DOHH2 (cell line): ENCODE measurements around the gene CRYGD.

Experiments
- H3F3A ChIP-seq: fragments of 200-600 bp; sonication (generic), shearing (Covaris generic); 2 replicates; pipeline ENCODE4 v1.6.0; 2016; ENCODE audit warnings: antibody characterized with exemption, mild to moderate bottlenecking; ENCODE audit not compliant: control insufficient read depth, insufficient read depth
- H3K27ac ChIP-seq: fragments of 200-600 bp; sonication (generic); 2 replicates; pipeline ENCODE4 v1.5.1; 2014; ENCODE audit warnings: low read depth, mild to moderate bottlenecking, low read length, moderate library complexity
- H3K27me3 ChIP-seq: fragments of 200-600 bp; sonication (generic); 2 replicates; pipeline ENCODE4 v1.6.1; 2014; ENCODE audit warnings: mild to moderate bottlenecking, low read length, mixed read lengths; ENCODE audit not compliant: control insufficient read depth
- H3K36me3 ChIP-seq: fragments of 200-600 bp; sonication (generic); 2 replicates; pipeline ENCODE4 v1.6.1; 2014; ENCODE audit warnings: mild to moderate bottlenecking, low read length, moderate library complexity, mixed read lengths; ENCODE audit not compliant: control insufficient read depth
- H3K4me1 ChIP-seq: fragments of 200-600 bp; sonication (generic); 2 replicates; pipeline ENCODE4 v1.6.1; 2014; ENCODE audit warnings: mild to moderate bottlenecking, low read length, mixed read lengths; ENCODE audit not compliant: control insufficient read depth
- H3K4me2 ChIP-seq: fragments of 200-600 bp; sonication (generic); 2 replicates; pipeline ENCODE4 v1.6.0; 2014; ENCODE audit warnings: mild to moderate bottlenecking, low read length, moderate library complexity
- H3K4me3 ChIP-seq: fragments of 200-600 bp; sonication (generic); 2 replicates; pipeline ENCODE4 v1.5.1; 2014; ENCODE audit warnings: mild to moderate bottlenecking, low read length, mixed read lengths
- H3K79me2 ChIP-seq: fragments of 200-600 bp; sonication (generic); 2 replicates; pipeline ENCODE4 v1.6.1; 2014; ENCODE audit warnings: mild to moderate bottlenecking, low read length, mixed read lengths; ENCODE audit not compliant: control insufficient read depth
- H3K9me2 ChIP-seq: fragments of 200-600 bp; sonication (generic); replicated peaks from 2 replicates; pipeline ENCODE4 v1.6.1; 2014; ENCODE audit warnings: mild to moderate bottlenecking, low read length, mixed read lengths; ENCODE audit not compliant: control insufficient read depth
- H3K9me3 ChIP-seq: fragments of 200-600 bp; sonication (generic); 2 replicates; pipeline ENCODE4 v1.6.1; 2014; ENCODE audit warnings: antibody characterized with exemption, low read length, mixed read lengths; ENCODE audit not compliant: control insufficient read depth, insufficient read depth
- H4K20me1 ChIP-seq: fragments of 200-600 bp; sonication (generic); 2 replicates; pipeline ENCODE4 v1.6.0; 2014; ENCODE audit warnings: low read depth, mild to moderate bottlenecking, antibody characterized with exemption, low read length, moderate library complexity; ENCODE audit not compliant: control insufficient read depth, insufficient read depth
- CTCF ChIP-seq: fragments of 200-600 bp; sonication (generic); IDR thresholded peaks from one replicate; pipeline ENCODE4 v1.5.1; 2014; ENCODE audit warnings: antibody characterized with exemption, mild to moderate bottlenecking, low read depth, low read length; ENCODE audit not compliant: poor library complexity, severe bottlenecking
- EZH2phosphoT487 ChIP-seq: fragments of 200-600 bp; sonication (generic); IDR thresholded peaks from 2 replicates; pipeline ENCODE4 v1.6.1; 2017; ENCODE audit warnings: borderline replicate concordance, mild to moderate bottlenecking, antibody characterized with exemption, low read length, moderate library complexity, mixed read lengths

The CRYGD gene

DNA sequence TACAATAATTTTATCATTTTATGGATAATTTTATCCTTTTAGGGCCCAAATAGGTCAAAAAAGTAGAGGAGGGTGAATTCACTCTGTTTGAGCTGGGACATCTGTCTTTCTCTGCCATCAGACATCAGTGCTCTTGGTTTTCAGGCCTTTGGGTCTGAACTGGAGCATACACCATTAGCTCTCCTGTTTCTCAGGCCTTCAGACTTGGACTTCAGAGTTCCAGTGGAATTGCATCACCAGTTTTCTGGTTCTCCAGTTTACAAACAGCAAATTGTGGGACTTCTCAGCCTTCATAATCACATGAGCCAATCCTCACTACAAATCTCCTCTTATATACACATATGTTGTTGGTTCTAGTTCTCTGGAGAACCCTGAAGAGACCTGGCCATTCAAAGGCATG is 33.9 kb downstream of the CRYGD start:
- Histone ChIP-seq H3F3A (no peaks in the 10 kb centered on the region), H3K9me2 (no peaks in the 10 kb centered on the region), H3K36me3 (no peaks in the 10 kb centered on the region), H3K4me3 (no peak overlapping the region), H3K27ac (no peak overlapping the region), H3K27me3 (no peaks in the 10 kb centered on the region), H3K4me2 (no peak overlapping the region), H4K20me1 (no peaks in the 10 kb centered on the region), H3K79me2 (no peaks in the 10 kb centered on the region), H3K4me1 (no peaks in the 10 kb centered on the region), H3K9me3 (no peaks in the 10 kb centered on the region)
- no peak for TF ChIP-seq EZH2phosphoT487
- no peak for TF ChIP-seq CTCF

DNA sequence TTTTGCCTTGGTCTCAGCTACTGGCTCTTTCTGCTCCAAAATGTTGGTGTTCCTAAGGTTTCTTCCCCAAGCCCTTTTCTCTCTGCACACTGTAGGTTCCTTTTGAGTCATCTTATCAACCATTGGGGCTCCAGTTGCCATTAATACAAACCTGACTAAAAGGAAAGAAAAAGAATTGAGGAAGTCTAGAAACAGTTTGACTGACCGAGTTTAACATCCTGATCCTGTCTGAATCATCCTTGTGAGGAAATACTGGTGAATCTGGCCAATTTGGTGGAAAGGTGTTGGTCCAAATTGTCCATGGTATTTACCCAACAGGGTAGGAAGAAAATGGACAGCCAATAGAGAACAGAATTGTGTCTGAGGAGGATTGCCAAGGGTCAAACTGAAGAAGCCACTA is 38.3 kb downstream of the CRYGD start:
- no peaks in the 10 kb centered on the region for H3K4me1 ChIP-seq
- H3K27me3 ChIP-seq: no peaks in the 10 kb centered on the region
- H3K9me2 ChIP-seq: no peaks in the 10 kb centered on the region
- no peak overlapping the region for H3K4me2 ChIP-seq
- no peaks in the 10 kb centered on the region for H3K36me3 ChIP-seq
- H3K27ac ChIP-seq: no peak overlapping the region
- TF ChIP-seq CTCF: no peak
- TF ChIP-seq EZH2phosphoT487: no peak
- no peaks in the 10 kb centered on the region for H3K9me3 ChIP-seq
- H4K20me1 ChIP-seq: no peaks in the 10 kb centered on the region
- H3F3A ChIP-seq: no peaks in the 10 kb centered on the region
- no peaks in the 10 kb centered on the region for H3K79me2 ChIP-seq
- H3K4me3 ChIP-seq: no peak overlapping the region

GRCh38 chr2:208083807-208084206 is 40.5 kb downstream of the CRYGD start:
- no peaks in the 10 kb centered on the region for H3F3A ChIP-seq
- H3K36me3 ChIP-seq: no peaks in the 10 kb centered on the region
- no peaks in the 10 kb centered on the region for H4K20me1 ChIP-seq
- no peaks in the 10 kb centered on the region for H3K4me1 ChIP-seq
- TF ChIP-seq CTCF (no peak), EZH2phosphoT487 (no peak)
- no peaks in the 10 kb centered on the region for H3K9me3 ChIP-seq
- no peak overlapping the region for H3K27ac ChIP-seq
- no peaks in the 10 kb centered on the region for H3K9me2 ChIP-seq
- no peaks in the 10 kb centered on the region for H3K79me2 ChIP-seq
- no peak overlapping the region for H3K4me3 ChIP-seq
- H3K4me2 ChIP-seq: no peak overlapping the region
- H3K27me3 ChIP-seq: peaks cover 5% of the 10 kb centered on the region; the same call in 1 of the 2 replicates

GRCh38 chr2:208077276-208077675 is 47.0 kb downstream of the CRYGD start:
- H3K4me2 ChIP-seq: no peak overlapping the region
- H3K36me3 ChIP-seq: no peaks in the 10 kb centered on the region
- H3K27ac ChIP-seq: no peak overlapping the region
- H3K9me2 ChIP-seq: no peaks in the 10 kb centered on the region
- no peaks in the 10 kb centered on the region for H3K4me1 ChIP-seq
- no peak overlapping the region for H3K4me3 ChIP-seq
- H3F3A ChIP-seq: no peaks in the 10 kb centered on the region
- H3K79me2 ChIP-seq: no peaks in the 10 kb centered on the region
- no peaks in the 10 kb centered on the region for H3K9me3 ChIP-seq
- H4K20me1 ChIP-seq: no peaks in the 10 kb centered on the region
- no peak for TF ChIP-seq EZH2phosphoT487
- TF ChIP-seq CTCF: no peak
- H3K27me3 ChIP-seq: peaks cover 9% of the 10 kb centered on the region; the same call in 1 of the 2 replicates
